Smooth muscle cell of the brain vasculature (primary cell): Measurements from ENCODE around the gene SPSB2.

Source experiments
- DNase-seq: peaks from one replicate; pipeline ENCODE4 v3.0.0-alpha.2; 2012; ENCODE audit warnings: low read depth, low spot score

The SPSB2 gene

DNA sequence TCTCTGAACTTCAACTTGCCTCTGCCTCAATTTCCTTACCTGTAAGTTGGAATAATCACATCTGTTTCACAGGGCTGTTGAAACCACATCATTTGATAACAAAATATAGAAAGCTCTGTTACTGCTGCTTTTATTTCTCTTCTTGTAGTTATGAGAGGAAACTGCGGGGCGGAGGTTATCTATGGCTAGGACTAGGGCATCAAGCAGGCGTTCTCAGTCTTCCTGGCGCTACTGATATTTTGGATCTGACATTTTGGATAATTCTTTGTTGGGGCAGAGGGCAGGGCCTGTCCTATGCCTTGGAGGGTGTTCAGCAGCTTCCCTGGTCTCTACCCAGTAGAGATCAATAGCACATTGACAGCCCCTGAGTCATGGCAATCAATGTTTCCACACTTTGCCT lies 41.0 kb downstream of the SPSB2 start:
- DNase-seq, result no peak

- no peak for DNase-seq
Measured at GRCh38 chr12:6831450-6831995, 41.6 kb downstream of the SPSB2 start.

DNA sequence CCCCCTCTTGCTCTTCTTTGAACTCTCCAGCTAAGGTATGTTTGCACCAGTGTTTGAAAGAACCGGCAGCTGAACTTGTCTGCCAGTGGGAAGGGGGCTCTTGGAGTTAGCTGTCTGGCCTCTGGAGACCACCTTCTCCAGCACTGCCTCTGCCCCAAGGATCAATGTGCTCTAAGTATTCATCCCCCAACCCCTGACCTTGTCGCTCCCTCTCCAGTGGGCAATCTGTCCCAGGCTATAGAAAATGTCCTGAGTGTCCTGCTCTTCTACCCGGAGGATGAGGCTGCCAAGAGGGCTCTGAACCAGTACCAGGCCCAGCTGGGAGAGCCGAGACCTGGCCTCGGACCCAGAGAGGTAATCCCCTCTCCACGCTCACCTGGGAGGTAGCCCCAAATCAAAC lies 42.1 kb downstream of the SPSB2 start:
- DNase-seq, result no peak

GRCh38 chr12:6830286-6830890 lies 42.7 kb downstream of the SPSB2 start:
- no peak for DNase-seq

- DNase-seq, result no peak
Measured at GRCh38 chr12:6829536-6830220, 43.4 kb downstream of the SPSB2 start.

GRCh38 chr12:6828781-6829535 lies 44.1 kb downstream of the SPSB2 start:
- DNase-seq, result no peak

DNA sequence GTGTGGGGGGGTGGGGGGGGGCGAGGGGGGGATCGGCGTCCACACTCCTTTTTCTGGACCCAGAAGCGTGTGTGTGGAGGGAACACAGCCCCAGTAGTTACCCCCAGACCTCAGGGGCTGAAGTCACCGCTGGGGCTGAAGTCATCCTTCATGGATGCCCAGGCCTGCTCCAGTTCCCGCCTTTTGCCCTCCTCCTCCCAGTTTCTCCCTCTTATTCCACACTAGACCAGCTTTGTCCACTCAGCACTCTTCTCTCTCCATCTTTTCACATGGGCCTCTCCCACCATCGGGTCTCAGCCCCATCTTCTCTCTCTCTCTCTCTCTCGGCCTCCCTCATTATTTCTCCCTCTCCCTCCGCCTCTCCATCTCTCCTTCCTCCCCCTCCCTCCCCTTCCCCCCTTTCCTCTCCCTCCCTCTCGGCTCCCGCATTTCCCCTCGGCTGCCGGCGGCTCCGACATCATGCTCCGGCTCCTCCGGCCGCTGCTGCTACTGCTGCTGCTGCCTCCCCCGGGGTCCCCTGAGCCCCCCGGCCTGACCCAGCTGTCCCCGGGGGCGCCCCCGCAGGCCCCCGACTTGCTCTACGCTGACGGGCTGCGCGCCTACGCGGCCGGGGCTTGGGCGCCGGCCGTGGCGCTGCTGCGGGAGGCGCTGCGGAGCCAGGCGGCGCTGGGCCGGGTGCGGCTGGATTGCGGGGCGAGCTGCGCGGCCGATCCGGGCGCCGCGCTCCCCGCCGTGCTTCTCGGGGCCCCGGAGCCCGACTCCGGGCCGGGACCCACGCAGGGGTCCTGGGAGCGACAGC lies 44.9 kb downstream of the SPSB2 start, which contains the start of gene P3H3:
Gene P3H3 (plus strand): TSS at position 426 of the 799 bp plus-strand sequence. CDS start 34 bp downstream, at position 460.
- DNase-seq, result no peak

DNA sequence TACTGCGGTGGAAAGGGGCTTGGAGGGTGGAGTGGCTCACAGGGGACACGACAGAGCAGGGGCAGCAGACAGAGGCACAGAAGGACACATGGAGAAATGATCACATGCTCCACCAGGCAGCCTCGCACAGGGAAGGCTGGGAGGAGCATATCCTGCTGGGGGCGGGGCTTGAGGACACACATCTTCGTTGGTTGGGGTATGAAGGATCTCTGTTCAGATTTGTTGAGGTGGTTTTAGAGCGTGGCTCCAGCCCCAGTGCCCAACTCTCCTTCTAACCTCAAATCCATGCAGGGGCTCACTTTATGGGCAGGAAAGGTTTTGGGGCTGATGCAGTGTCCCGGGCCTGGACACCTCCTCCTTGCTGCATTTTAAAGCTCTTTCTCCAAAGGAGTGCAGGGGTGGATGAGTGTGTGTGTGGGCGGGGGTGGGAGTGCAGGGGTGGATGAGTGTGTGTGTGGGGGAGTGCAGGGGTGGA lies 45.6 kb downstream of the SPSB2 start:
- DNase-seq, result no peak

DNA sequence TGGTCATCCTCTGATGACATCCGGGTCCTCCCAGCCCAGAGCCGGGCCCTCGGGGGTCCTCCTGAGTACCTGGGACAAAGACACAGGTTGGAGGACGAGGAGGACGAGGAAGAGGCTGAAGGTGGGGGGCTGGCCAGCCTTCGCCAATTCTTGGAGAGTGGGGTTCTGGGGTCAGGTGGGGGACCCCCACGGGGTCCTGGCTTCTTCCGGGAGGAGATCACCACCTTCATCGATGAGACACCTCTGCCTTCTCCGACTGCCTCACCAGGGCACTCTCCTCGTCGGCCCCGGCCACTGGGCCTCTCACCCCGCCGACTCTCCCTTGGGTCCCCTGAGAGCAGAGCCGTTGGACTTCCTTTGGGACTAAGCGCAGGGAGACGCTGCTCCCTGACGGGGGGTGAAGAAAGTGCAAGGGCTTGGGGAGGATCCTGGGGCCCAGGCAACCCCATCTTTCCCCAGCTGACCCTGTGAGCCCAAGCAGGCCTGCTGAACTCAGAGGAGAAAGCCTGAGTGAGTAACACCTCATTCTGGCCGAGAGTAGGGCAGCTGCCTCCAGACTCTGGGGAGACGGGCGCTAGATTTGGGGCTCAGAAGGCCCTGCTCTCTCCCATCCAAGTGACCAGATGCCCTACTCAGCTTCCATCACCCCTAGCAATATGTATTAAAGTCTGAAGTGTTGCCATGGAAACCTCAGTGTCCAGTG lies 46.2 kb downstream of the SPSB2 start:
- no peak for DNase-seq

DNA sequence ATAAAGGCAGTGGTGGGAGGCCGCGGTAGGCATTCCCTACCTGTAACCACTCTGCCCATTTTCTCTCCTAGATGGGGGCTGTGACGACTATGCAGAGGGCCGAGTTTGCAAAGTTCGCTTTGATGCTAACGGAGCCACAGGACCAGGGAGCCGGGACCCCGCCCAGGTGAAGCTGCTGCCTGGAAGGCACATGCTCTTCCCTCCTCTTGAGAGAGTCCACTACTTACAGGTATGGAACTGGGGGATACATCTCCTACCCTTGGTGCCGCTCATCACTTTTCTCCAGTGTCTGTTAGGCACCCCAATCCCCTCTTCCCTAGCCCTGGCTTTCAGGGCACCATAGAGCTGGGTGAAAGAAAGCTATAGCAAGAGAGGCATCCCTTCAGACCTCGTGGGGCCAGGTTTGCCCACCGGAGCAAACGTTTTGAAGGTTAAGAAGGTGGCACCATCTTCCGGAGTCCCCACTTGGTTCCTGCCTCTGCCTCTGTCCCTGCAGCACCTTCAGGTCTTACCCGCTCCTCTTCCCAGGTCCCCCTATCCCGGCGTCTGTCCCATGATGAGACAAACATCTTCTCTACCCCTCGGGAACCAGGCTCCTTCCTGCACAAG lies 46.9 kb downstream of the SPSB2 start:
- no peak for DNase-seq

GRCh38 chr12:6825398-6826124 lies 47.5 kb downstream of the SPSB2 start:
- peak; percentile 58 for DNase-seq

- no peak for DNase-seq
Measured at GRCh38 chr12:6824901-6825381, 48.2 kb downstream of the SPSB2 start.

- no peak for DNase-seq
Measured at GRCh38 chr12:6824085-6824775, 48.9 kb downstream of the SPSB2 start.

DNA sequence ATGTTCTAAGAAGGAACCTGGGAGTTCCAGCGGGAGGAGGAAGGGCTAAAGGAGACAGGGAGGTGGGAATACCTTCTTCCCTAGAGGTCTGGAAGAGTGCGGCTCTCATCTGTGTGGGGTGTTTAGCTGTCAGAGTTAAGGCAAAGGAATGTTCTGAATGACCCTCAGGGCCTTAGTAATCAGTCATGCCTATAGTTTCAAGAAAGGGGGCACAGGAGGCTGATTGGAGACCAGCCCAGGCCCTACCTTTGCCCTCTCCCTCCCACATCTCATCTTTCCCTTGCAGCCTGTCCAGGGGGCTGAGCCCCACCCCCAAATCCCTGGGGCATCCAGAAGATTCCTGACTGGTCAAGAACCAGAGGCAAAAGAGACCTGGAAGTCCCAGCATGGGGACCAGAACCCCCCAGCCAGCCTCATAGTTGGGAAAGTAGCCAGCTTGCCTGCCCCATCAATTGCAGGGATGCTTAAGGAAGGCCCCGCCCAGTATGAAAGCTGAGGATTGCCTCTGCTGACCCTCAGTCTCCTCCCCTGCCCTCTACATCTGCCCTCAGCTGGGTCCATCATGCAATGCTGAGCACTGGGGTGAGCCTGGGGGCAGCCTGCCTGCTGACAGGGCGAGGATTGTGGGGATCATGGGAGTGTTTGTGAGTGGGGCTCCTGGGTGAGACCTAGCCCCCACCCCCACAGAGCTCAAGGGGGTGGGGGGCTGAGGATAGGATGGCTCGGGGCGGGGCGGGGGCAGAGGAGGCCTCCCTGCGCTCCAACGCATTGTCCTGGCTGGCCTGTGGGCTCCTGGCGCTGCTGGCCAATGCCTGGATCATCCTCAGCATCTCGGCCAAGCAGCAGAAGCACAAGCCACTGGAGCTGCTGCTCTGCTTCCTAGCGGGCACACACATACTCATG lies 49.7 kb downstream of the SPSB2 start:
- no peak for DNase-seq

- no peak for DNase-seq
Measured at GRCh38 chr12:6822426-6823135, 50.5 kb downstream of the SPSB2 start.

DNA sequence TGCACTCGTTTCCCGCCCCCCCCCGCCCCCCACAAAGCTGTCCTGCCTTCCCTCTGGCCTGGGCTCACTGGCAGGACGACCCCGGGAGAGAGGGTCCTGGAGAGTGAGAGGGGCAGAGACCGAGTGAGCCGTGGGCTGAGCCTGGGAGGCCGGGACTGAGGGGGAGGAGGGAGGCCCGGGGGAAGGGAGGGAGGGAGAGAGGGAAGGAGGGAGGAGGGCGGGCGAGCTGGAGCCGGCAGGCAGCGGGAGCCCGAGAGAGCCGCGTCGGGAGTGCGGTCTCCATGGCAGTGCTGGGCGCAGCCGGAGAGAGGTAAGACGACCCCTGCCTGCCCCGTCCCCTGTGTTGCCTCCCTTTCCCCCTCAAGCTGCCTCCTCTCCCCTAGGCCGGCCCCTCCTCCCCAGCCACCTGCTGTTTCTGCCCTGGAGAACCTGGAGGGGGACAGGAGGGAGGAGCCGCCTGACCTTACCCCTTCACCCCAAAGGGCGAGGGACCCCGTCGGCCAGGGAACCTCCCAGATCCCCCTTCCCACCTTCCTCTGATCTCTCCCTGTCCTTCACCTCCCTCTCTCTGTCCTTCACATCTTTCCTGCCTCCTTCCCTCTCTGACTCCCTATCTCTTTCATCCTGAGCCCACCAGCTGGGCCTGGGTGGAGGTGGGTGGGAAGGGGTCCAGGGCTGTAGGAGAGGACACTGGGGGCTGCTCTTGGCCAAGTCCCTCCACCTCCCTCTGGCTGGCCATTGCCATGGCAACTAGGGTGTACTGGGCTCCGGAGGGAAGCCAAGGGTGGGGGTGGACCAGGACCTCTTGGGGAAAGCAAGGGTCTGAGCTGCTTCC lies 51.3 kb downstream of the SPSB2 start, which contains the start of gene GPR162:
Gene GPR162 (plus strand): TSS at position 231 of the 835 bp plus-strand sequence. CDS start 2,078 bp downstream, outside the sequence.
- DNase-seq, result no peak
